Activated naive CD4-positive, alpha-beta T cell treated with anti-CD3 and anti-CD28 coated beads, Interleukin-2, amount 10 ng/mL, durations not matched to agents 7 days and 5 days (primary cell): Measurements from ENCODE around the gene KRT82.

Experiments
- CTCF ChIA-PET: fragments of 350-600 bp; sonication (Branson Sonifier 250); formaldehyde crosslinking; loops from one replicate; lab custom pipeline; 2021; ENCODE audit warnings: antibody characterized with exemption; lab: Charles Lee
- DNase-seq: peaks from one replicate; pipeline ENCODE4 v3.0.0-alpha.2; 2020
- H3K27ac Mint-ChIP-seq: one replicate; pipeline ENCODE4 v1.8.0; 2021; ENCODE audit warnings: mild to moderate bottlenecking, moderate library complexity, mixed read lengths
- H3K27me3 Mint-ChIP-seq: one replicate; pipeline ENCODE4 v1.8.0; 2021; ENCODE audit warnings: mild to moderate bottlenecking, mixed read lengths
- H3K36me3 Mint-ChIP-seq: one replicate; pipeline ENCODE4 v1.8.0; 2021; ENCODE audit warnings: mixed read lengths
- H3K4me1 Mint-ChIP-seq: one replicate; pipeline ENCODE4 v1.8.0; 2021; ENCODE audit warnings: mixed read lengths
- H3K4me3 Mint-ChIP-seq: one replicate; pipeline ENCODE4 v1.8.0; 2021; ENCODE audit warnings: mild to moderate bottlenecking, moderate library complexity, mixed read lengths
- H3K9me3 Mint-ChIP-seq: one replicate; pipeline ENCODE4 v1.8.0; 2021; ENCODE audit warnings: mixed read lengths

The KRT82 gene

DNA sequence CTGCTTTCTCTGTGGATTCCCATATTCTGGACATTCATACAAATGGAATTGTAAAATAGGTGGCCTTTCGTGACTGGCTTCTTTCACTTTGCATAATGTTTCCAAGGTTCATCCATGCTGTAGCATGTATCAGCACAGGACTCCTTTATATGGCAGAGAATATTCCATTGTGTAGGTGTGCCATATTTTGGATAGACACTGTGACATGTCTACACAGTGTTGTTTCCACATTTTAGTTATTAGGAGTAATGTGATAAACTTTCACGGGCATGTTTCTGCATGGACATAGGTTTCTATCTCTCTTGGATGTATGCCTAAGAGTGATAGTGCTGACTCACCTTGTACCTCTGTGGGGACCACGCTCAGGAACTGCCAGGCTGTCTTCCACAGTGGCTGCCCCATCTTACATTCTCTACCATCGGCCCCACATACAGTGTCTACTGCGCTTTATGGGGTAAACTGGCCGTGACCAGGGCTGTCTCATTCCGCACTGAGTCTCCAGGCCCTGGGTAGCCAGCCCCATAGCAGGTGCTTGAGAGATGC, 13.6 kb downstream of the KRT82 start:
- Mint-ChIP-seq H3K4me1 (no peaks in the 10 kb centered on the region), H3K36me3 (no peaks in the 10 kb centered on the region), H3K27ac (no peak overlapping the region), H3K9me3 (no peaks in the 10 kb centered on the region), H3K4me3 (no peak overlapping the region), H3K27me3 (peaks cover 37% of the 10 kb centered on the region)
- no peak for DNase-seq
- CTCF ChIA-PET = interaction anchor here (0.7 to 1.7 kb wide), 2 partner anchors 235 to 477 kb away, joined by 3 to 4 read pairs; no protein-coding TSS in a partner anchor

GRCh38 chr12:52391618-52392002, 14.5 kb downstream of the KRT82 start:
- DNase-seq = no peak
- Mint-ChIP-seq H3K27me3 (peaks cover 31% of the 10 kb centered on the region), H3K36me3 (no peaks in the 10 kb centered on the region), H3K4me1 (no peaks in the 10 kb centered on the region), H3K9me3 (no peaks in the 10 kb centered on the region), H3K4me3 (no peak overlapping the region), H3K27ac (no peak overlapping the region)
- CTCF ChIA-PET = interaction anchor here (0.7 to 1.7 kb wide), 4 partner anchors 9 to 488 kb away, joined by 3 to 4 read pairs (median 4); no protein-coding TSS in a partner anchor

- CTCF ChIA-PET = interaction anchor here (0.6 to 1.7 kb wide), 4 partner anchors 9 to 489 kb away, joined by 3 to 4 read pairs (median 4); no protein-coding TSS in a partner anchor
- DNase-seq = no peak
- no peak overlapping the region for H3K27ac Mint-ChIP-seq
- H3K9me3 Mint-ChIP-seq = no peaks in the 10 kb centered on the region
- H3K27me3 Mint-ChIP-seq = peaks cover 28% of the 10 kb centered on the region
- no peaks in the 10 kb centered on the region for H3K36me3 Mint-ChIP-seq
- H3K4me3 Mint-ChIP-seq = no peak overlapping the region
- H3K4me1 Mint-ChIP-seq = no peaks in the 10 kb centered on the region
These were observed 15.2 kb downstream of the KRT82 start for GRCh38 chr12:52390739-52391617.

DNA sequence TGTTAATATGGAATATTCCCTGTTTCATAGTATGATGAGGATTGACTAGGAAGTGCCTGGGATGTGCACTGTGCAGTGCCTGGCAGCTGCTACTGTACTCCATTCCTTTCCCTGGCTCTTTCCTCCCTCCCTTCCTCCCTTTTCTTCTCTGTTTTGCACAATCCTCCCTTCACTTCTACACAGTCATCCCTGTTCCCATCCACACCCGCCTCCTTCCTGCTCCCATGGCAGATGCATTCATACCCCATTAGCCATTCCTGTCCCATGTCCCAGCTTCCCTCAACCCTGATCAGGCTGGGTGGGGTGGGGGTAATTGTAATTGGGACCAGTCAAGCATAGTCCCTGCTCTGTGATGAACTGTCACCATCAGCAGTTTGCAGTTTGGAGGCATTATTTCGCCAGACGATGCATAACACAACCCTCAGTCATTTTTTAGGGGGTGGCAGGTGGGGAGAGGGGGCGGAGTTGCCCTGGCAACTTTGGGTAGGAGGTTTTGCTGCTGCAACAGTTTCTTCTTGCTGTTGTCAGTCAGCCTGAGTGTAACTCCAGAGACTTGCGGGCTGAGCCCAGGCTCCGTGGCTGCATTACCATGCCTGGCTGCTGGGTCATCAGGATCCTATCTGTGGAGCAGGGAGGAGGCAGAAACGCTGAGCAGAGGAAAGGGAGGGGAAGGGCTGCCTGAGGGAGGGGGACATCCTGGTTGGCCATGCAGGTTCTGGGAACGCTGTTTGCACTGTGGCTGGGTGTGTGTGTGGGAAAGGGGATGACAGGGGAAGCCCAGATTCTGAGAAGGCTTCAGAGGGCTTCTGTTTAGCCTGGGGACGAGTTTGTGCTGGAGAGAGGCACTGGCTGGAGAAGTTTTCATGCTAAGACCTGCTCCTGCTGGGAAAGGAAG, 16.6 kb downstream of the KRT82 start:
- Mint-ChIP-seq H3K4me3 (no peak overlapping the region), H3K27me3 (peaks cover 23% of the 10 kb centered on the region), H3K27ac (no peak overlapping the region), H3K9me3 (no peaks in the 10 kb centered on the region), H3K36me3 (no peaks in the 10 kb centered on the region), H3K4me1 (no peaks in the 10 kb centered on the region)
- no peak for DNase-seq
- CTCF ChIA-PET = no interaction called here

DNA sequence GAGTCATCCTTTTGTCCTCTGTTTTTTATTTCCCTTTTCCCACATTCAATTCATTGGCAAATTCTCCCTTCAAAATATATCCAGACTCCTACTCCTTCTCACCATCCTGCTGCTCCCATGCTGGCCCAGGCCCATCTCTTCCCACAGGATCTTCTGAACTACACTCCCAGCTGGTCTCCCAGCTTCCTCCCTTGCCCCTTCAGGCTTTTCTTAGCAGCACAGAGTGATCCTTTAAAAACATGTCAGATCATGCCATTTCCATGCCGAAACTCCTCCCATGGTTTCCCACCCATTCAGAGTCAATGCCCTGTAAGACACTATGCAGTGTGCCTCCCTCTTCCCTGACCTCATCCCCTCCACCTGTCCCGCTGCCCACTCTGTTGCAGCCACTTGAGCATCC, 18.3 kb downstream of the KRT82 start:
- peaks cover 4% of the 10 kb centered on the region for H3K4me1 Mint-ChIP-seq
- H3K4me3 Mint-ChIP-seq = no peak overlapping the region
- CTCF ChIA-PET = no interaction called here
- DNase-seq = no peak
- peaks cover 17% of the 10 kb centered on the region for H3K27me3 Mint-ChIP-seq
- no peaks in the 10 kb centered on the region for H3K9me3 Mint-ChIP-seq
- H3K36me3 Mint-ChIP-seq = no peaks in the 10 kb centered on the region
- no peak overlapping the region for H3K27ac Mint-ChIP-seq

DNA sequence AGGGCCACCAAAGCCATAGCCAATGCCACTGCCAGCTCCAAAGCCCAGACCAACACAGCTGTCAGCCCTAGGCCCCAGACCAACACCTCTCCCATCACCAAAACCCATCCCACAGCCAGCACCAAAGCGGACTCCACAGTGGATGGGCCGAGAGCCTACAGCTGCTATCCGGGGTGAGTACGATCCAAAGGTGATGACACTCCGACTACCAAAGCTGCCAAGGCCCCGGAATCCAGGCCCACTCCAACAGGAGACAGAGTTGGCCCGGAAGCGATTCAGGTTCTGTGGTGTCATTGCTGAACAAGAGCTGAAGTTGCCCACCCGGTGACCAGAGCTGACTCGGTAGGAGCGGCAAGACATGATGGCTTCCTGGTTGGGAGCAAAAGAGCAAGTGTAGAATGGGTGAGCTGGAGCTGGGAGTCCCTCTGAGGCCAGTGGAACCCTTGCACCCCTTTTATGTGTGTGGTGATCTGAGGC, 20.9 kb downstream of the KRT82 start, which contains the start of gene KRT84:
Gene KRT84 (minus strand): TSS at position 427 of the 477 bp plus-strand sequence. CDS start 67 bp downstream, at position 360.
- DNase-seq = no peak
- no peaks in the 10 kb centered on the region for H3K9me3 Mint-ChIP-seq
- peaks cover 10% of the 10 kb centered on the region for H3K4me1 Mint-ChIP-seq
- peaks cover 22% of the 10 kb centered on the region for H3K27me3 Mint-ChIP-seq
- CTCF ChIA-PET = interaction anchor here (1.7 kb wide), 1 partner anchor 485 kb away, joined by 5 read pairs; no protein-coding TSS in a partner anchor
- H3K36me3 Mint-ChIP-seq = no peaks in the 10 kb centered on the region
- no peak within 1 kb of the TSS for H3K4me3 Mint-ChIP-seq
- H3K27ac Mint-ChIP-seq = no peak within 1 kb of the TSS

- Mint-ChIP-seq H3K9me3 (no peaks in the 10 kb centered on the region), H3K27ac (no peak overlapping the region), H3K27me3 (peaks cover 27% of the 10 kb centered on the region), H3K4me1 (peaks cover 10% of the 10 kb centered on the region), H3K4me3 (no peak overlapping the region), H3K36me3 (no peaks in the 10 kb centered on the region)
- CTCF ChIA-PET = interaction anchor here (0.9 to 1.4 kb wide), 2 partner anchors 16 to 243 kb away, joined by 3 read pairs; partner anchors contain the start of gene KRT85
- DNase-seq = no peak
These were observed 22.8 kb downstream of the KRT82 start for GRCh38 chr12:52383331-52383730.

DNA sequence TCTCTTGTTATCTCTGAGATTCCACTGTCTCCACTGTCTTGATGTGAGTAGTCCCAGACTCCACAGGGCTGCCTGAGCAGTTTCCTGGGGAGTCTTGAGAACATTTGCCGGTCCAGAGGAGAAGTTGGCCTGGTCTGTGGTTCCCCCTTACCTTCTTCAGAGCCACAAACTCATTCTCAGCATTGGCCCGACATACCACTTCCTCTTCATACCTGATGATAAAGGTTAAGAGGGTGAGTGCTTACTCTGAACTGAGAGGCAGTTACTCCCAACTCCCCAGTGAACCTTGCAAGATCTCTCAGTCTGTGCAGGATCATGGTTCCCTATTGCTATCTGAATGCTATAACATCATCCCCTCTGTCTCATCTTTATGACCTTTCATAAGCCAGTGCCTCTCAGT, 23.3 kb downstream of the KRT82 start:
- DNase-seq = peak; percentile 31
- CTCF ChIA-PET = interaction anchor here (1.4 kb wide), 1 partner anchor 243 kb away, joined by 3 read pairs; no protein-coding TSS in a partner anchor
- Mint-ChIP-seq H3K27me3 (peaks cover 27% of the 10 kb centered on the region), H3K9me3 (no peaks in the 10 kb centered on the region), H3K4me3 (no peak overlapping the region), H3K27ac (no peak overlapping the region), H3K36me3 (no peaks in the 10 kb centered on the region), H3K4me1 (peaks cover 10% of the 10 kb centered on the region)

DNA sequence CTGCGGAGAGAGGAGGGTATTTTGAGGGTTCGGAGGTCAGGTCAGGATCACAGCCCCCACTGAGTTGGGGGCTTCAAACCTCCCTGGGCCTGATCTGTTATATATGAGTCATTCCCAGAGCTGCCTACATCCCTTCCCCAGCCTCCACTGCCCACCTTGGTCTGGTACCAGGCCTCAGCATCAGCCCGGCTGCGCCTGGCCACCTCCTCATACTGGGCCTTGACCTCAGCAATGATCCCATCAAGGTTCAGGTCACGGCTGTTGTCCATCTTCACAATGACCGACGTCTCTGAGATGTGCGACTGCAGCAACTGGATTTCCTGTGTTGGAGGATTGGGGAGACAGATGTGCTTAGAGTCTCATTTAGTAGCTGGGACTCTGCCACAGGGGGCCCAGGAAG, 24.9 kb downstream of the KRT82 start:
- no peak for DNase-seq
- no peak overlapping the region for H3K27ac Mint-ChIP-seq
- H3K27me3 Mint-ChIP-seq = peaks cover 36% of the 10 kb centered on the region
- peaks cover 10% of the 10 kb centered on the region for H3K4me1 Mint-ChIP-seq
- H3K36me3 Mint-ChIP-seq = no peaks in the 10 kb centered on the region
- no peak overlapping the region for H3K4me3 Mint-ChIP-seq
- H3K9me3 Mint-ChIP-seq = no peaks in the 10 kb centered on the region
- CTCF ChIA-PET = interaction anchor here (0.8 to 2.1 kb wide), 5 partner anchors 9 to 504 kb away, joined by 3 to 13 read pairs (median 3); no protein-coding TSS in a partner anchor

DNA sequence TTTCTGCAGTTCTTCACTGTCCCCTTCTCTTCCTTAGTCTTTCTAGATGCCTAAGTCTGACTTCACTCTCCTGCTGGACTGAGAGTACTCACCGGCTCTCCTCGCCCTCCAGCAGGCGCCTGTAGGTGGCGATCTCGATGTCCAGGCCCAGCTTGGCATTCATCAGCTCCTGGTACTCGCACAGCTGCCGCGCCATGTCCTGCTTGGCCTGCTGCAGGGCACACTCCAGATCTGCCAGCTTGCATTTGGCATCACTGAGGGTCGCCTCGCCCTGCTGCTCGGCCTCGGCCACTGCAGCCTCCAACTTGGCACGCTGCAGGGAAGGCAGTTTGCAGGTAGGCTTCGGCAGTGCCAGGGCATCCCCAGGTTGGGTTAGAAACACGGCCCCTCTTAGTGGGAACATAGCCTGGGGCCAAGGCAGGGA, 25.9 kb downstream of the KRT82 start:
- peaks cover 10% of the 10 kb centered on the region for H3K4me1 Mint-ChIP-seq
- CTCF ChIA-PET = interaction anchor here (1.3 to 2.1 kb wide), 3 partner anchors 15 to 500 kb away, joined by 3 to 13 read pairs (median 3); no protein-coding TSS in a partner anchor
- H3K36me3 Mint-ChIP-seq = no peaks in the 10 kb centered on the region
- no peaks in the 10 kb centered on the region for H3K9me3 Mint-ChIP-seq
- peaks cover 33% of the 10 kb centered on the region for H3K27me3 Mint-ChIP-seq
- peak; percentile 45 for DNase-seq
- H3K27ac Mint-ChIP-seq = no peak overlapping the region
- no peak overlapping the region for H3K4me3 Mint-ChIP-seq

DNA sequence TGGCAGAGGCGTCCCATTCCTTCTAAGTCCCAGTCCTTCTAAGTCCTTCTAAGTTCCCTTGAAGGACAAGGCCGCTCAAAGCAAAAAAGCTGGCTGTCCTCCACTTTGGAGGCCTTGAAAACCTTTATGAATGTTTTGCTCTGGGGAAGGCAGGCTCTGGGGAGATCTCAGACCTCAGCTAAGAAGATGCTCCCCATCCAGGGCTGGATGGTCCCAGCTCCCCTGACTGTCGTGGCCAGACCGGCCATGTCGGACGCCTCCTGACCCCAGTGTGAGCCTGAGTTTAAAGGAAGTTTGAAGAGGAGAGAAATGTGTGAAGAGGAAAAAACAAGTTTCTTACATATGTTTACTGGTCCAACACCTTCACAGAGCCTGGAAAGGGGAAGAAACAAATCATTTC, 26.6 kb downstream of the KRT82 start:
- CTCF ChIA-PET = interaction anchor here (1.3 to 2.1 kb wide), 3 partner anchors 14 to 500 kb away, joined by 3 to 13 read pairs (median 3); no protein-coding TSS in a partner anchor
- Mint-ChIP-seq H3K27ac (no peak overlapping the region), H3K36me3 (no peaks in the 10 kb centered on the region), H3K4me3 (no peak overlapping the region), H3K4me1 (peaks cover 10% of the 10 kb centered on the region), H3K27me3 (peaks cover 29% of the 10 kb centered on the region), H3K9me3 (no peaks in the 10 kb centered on the region)
- DNase-seq = no peak

DNA sequence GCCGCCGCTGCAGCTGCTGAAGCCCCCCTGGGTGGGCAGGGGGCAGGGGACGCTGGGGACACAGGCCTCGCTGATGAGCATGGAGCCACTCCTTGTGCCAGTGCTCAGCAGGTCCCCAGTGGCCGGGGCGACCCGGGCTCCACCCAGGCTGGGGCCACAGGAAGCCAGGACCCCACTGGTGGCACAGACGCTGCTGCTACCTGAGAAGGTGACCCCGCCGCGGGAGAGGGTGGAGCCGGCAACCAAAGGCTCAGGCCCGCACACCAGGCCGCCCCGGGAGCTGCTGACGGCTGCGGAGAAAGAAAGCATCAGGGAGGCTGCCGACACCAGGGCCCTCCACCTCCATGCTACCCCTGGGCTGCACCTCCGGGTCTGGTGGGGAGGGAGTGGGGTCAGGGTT, 28.0 kb downstream of the KRT82 start:
- CTCF ChIA-PET = no interaction called here
- no peak overlapping the region for H3K27ac Mint-ChIP-seq
- H3K4me3 Mint-ChIP-seq = no peak overlapping the region

GRCh38 chr12:52377266-52377665, 28.9 kb downstream of the KRT82 start:
- H3K9me3 Mint-ChIP-seq = peaks cover 3% of the 10 kb centered on the region
- no peak for DNase-seq
- H3K4me3 Mint-ChIP-seq = no peak overlapping the region
- CTCF ChIA-PET = no interaction called here
- H3K4me1 Mint-ChIP-seq = peaks cover under 1% of the 10 kb centered on the region
- peaks cover 31% of the 10 kb centered on the region for H3K27me3 Mint-ChIP-seq
- no peak overlapping the region for H3K27ac Mint-ChIP-seq
- H3K36me3 Mint-ChIP-seq = no peaks in the 10 kb centered on the region

More for the DNA sequence above, 28.0 kb downstream of the KRT82 start:
- no peak for DNase-seq
- Mint-ChIP-seq H3K27me3 (peaks cover 29% of the 10 kb centered on the region), H3K36me3 (no peaks in the 10 kb centered on the region), H3K9me3 (peaks cover 3% of the 10 kb centered on the region), H3K4me1 (peaks cover 9% of the 10 kb centered on the region)
